K562 (cell line): ENCODE data around the gene LRRC47. TPM values are rescaled to one million over a fixed set of nuclear protein-coding genes. Genes with fewer than 3 reads are reported as not detected.

Source experiments
- ATAC-seq: fragments of 200-7000 bp; cut with Tn5 transposase; 3 replicates; pipeline ENCODE4 v1.9.1; 2020; ENCODE audit warnings: moderate library complexity
- BruUV-seq: library from RNA; stranded (reverse); fragments of 400-500 nt; replicated peaks from 2 replicates; lab custom pipeline; 2021; lab: Mats Ljungman, UMichigan
- CTCF ChIA-PET: fragments of 300-600 bp; formaldehyde crosslinking; extraction: SDS; loops from one replicate; lab custom pipeline; 2021; ENCODE audit warnings: low intra/inter-chr PET ratio; lab: Yijun Ruan, JAX
- POLR2A ChIA-PET: fragments of 300-600, 350-650 bp; sonication (Branson Sonifier 250); formaldehyde crosslinking; extraction: SDS; loops from one replicate; lab custom pipeline; 2021; ENCODE audit warnings: antibody characterized with exemption, inconsistent platforms; lab: Yijun Ruan, JAX
- DNase-seq, 4 experiments: peaks; one replicate each; pipeline versions ENCODE4 v3.0.0 to v3.0.0-alpha.2; 2011 to 2018; ENCODE audit warnings: low spot score in 3 of 4, mixed read lengths in 3 of 4; ENCODE audit errors: extremely low read depth in 1 of 4
- FAIRE-seq: peaks from 2 replicates; lab custom pipeline; 2011; peaks lifted over from hg19 to GRCh38; lab: Jason Lieb, UNC
- H2AFZ ChIP-seq: 2 replicates; pipeline ENCODE4 v1.6.0; 2011; ENCODE audit warnings: low read depth, low read length, control low read depth, inconsistent platforms
- H3K27ac ChIP-seq: fragments of 200-600 bp; 3 replicates; pipeline ENCODE4 v1.8.0; 2011; ENCODE audit warnings: low read depth, mild to moderate bottlenecking, control low read depth, inconsistent platforms, low read length, moderate library complexity, mixed read lengths; ENCODE audit errors: extremely low read depth
- H3K27me3 ChIP-seq, 2 experiments: fragments of 300-600 bp in 1 of 2; 2 replicates in 1 of 2; 3 replicates in 1 of 2; pipeline versions ENCODE4 v1.6.0 to v1.8.0; 2011; ENCODE audit warnings: inconsistent platforms in 2 of 2, low read length in 2 of 2, mild to moderate bottlenecking in 1 of 2, mixed read lengths in 1 of 2, moderate library complexity in 1 of 2; ENCODE audit not compliant: control insufficient read depth in 2 of 2, insufficient read depth in 2 of 2
- H3K36me3 ChIP-seq: fragments of 300-600 bp; 3 replicates; pipeline ENCODE4 v1.8.0; 2011; ENCODE audit warnings: mild to moderate bottlenecking, low read length, inconsistent platforms; ENCODE audit not compliant: control insufficient read depth, insufficient read depth
- H3K4me1 ChIP-seq, 2 experiments: fragments of 200-600 bp in 1 of 2; replicated peaks in 1 of 2; 2 replicates in 1 of 2; 3 replicates in 1 of 2; pipeline versions ENCODE4 v1.5.1 to v1.8.0; 2011; ENCODE audit warnings: inconsistent platforms in 2 of 2, low read length in 2 of 2, mild to moderate bottlenecking in 1 of 2, mixed read lengths in 1 of 2, moderate library complexity in 1 of 2; ENCODE audit not compliant: control insufficient read depth in 2 of 2, insufficient read depth in 2 of 2
- H3K4me2 ChIP-seq: 2 replicates; pipeline ENCODE4 v1.6.1; 2011; ENCODE audit warnings: low read length, control low read depth, inconsistent platforms, mixed read lengths; ENCODE audit not compliant: insufficient read depth
- H3K4me3 ChIP-seq: fragments of 200-600 bp; sonication (generic), shearing (Covaris generic); 2 replicates; pipeline ENCODE4 v1.5.1; 2016; ENCODE audit warnings: control low read depth, inconsistent platforms
- H3K79me2 ChIP-seq: fragments of 200-600 bp; 3 replicates; pipeline ENCODE4 v1.8.0; 2011; ENCODE audit warnings: low read length, inconsistent platforms; ENCODE audit not compliant: control insufficient read depth, insufficient read depth
- H3K9ac ChIP-seq, 2 experiments: 2 replicates each; pipeline versions ENCODE4 v1.6.0 to v1.6.1; 2011; ENCODE audit warnings: low read depth in 2 of 2, low read length in 2 of 2, control low read depth in 1 of 2, inconsistent platforms in 1 of 2, mild to moderate bottlenecking in 1 of 2, mixed read lengths in 1 of 2; ENCODE audit not compliant: insufficient read depth in 1 of 2
- H3K9me1 ChIP-seq: one replicate; pipeline ENCODE4 v1.6.0; 2011; ENCODE audit warnings: inconsistent platforms, mild to moderate bottlenecking, low read length, moderate library complexity; ENCODE audit not compliant: control insufficient read depth, insufficient read depth
- H3K9me3 ChIP-seq: replicated peaks from 2 replicates; pipeline ENCODE4 v1.5.1; 2011; ENCODE audit warnings: low read depth, low read length, inconsistent platforms; ENCODE audit not compliant: control insufficient read depth, insufficient read depth
- H4K20me1 ChIP-seq: replicated peaks from 2 replicates; pipeline ENCODE4 v1.6.1; 2011; ENCODE audit warnings: low read length, inconsistent platforms, mixed read lengths; ENCODE audit not compliant: control insufficient read depth, insufficient read depth
- CTBP1 ChIP-seq: fragments of 450-650 bp; IDR thresholded peaks from 2 replicates; pipeline ENCODE4 v1.6.1; 2016; ENCODE audit warnings: borderline replicate concordance
- ERF ChIP-seq: fragments of 450-650 bp; formaldehyde crosslinking; IDR thresholded peaks from 2 replicates; pipeline ENCODE4 v1.4.0; 2020; ENCODE audit warnings: mild to moderate bottlenecking, mixed read lengths
- ETV5 ChIP-seq: sonication (generic); formaldehyde crosslinking; IDR thresholded peaks from 2 replicates; pipeline ENCODE4 v1.4.0; 2020; ENCODE audit warnings: low read depth, mild to moderate bottlenecking, missing genetic modification reagents
- FUS ChIP-seq: fragments of 200-400 bp; formaldehyde crosslinking; optimal IDR thresholded peaks from 2 replicates; pipeline ENCODE3; 2017; ENCODE audit warnings: low read depth, low read length
- GABPB2 ChIP-seq: fragments of 250-450 bp; sonication (Bioruptor Pico); conservative IDR thresholded peaks from 2 replicates; pipeline ENCODE4 v1.5.1; 2021; ENCODE audit warnings: mild to moderate bottlenecking
- IFI16 ChIP-seq: fragments of 250-450 bp; sonication (Bioruptor Pico); IDR thresholded peaks from 2 replicates; pipeline ENCODE4 v2.1.2; 2022; ENCODE audit warnings: mild to moderate bottlenecking, inconsistent platforms
- MED1 ChIP-seq: sonication (generic); formaldehyde crosslinking; IDR thresholded peaks from 2 replicates; pipeline ENCODE4 v1.8.1; 2023; ENCODE audit warnings: missing genetic modification reagents, borderline replicate concordance
- ZNF12 ChIP-seq: sonication (generic); formaldehyde crosslinking; IDR thresholded peaks from 2 replicates; pipeline ENCODE4 v1.4.0; 2020; ENCODE audit warnings: mild to moderate bottlenecking, missing genetic modification reagents
- ZNF146 ChIP-seq: IDR thresholded peaks from one replicate; pipeline ENCODE4 v1.6.1; 2018; ENCODE audit warnings: missing compliant biosample characterization; ENCODE audit not compliant: unreplicated experiment
- ZNF174 ChIP-seq: fragments of 250-450 bp; sonication (Bioruptor Pico); IDR thresholded peaks from 2 replicates; pipeline ENCODE4 v1.4.0; 2020; ENCODE audit warnings: mild to moderate bottlenecking
- ZNF354B ChIP-seq: fragments of 250-450 bp; sonication (Bioruptor Pico); IDR thresholded peaks from 2 replicates; pipeline ENCODE4 v1.4.0; 2020
- ZNF589 ChIP-seq: fragments of 200-800 bp; sonication (Bioruptor generic); IDR thresholded peaks from 2 replicates; pipeline ENCODE4 v1.6.1; 2016; ENCODE audit warnings: low read depth, missing genetic modification characterization, missing compliant biosample characterization
- ZNF609 ChIP-seq: sonication (generic); formaldehyde crosslinking; IDR thresholded peaks from 2 replicates; pipeline ENCODE4 v1.8.1; 2023; ENCODE audit warnings: missing genetic modification reagents, mild to moderate bottlenecking, borderline replicate concordance
- WGBS: fragments of 100-300 bp; shearing (Covaris generic); methylation state at CpG from one replicate; pipeline ENCODE4 v1.1.6; 2016; ENCODE audit warnings: low coverage, mixed read lengths; ENCODE audit not compliant: insufficient coverage; ENCODE audit errors: missing lambda C conversion rate; 5-methylcytosine and 5-hydroxymethylcytosine counted together
- in situ Hi-C: fragments of 300-500 bp; cut with MboI; formaldehyde crosslinking; loops from 4 replicates; pipeline ENCODE4 v1.15.0; 2018; ENCODE audit warnings: inconsistent platforms, mixed read lengths
- intact Hi-C: fragments of 100-400 bp; cut with micrococcal nuclease; formaldehyde crosslinking; loops from 2 replicates; pipeline ENCODE4 v1.14.2; 2022
- polyA plus RNA-seq, 8 experiments: library from polyadenylated mRNA; depleted of rRNA in 4 of 8; stranded (reverse) in 5 of 8; unstranded in 3 of 8; fragments of >200 nt; fragmentation: Nextera tagmentation in 2 of 8; fragmentation: Illumina TruSeq in 1 of 8; extraction: Ambion mirVana in 2 of 8; extraction: Trizol in 1 of 8; gene quantifications; 2 replicates each; pipeline versions ENCODE4 v1.2.1 to v1.2.3, GENCODE V29; 2011 to 2014; ENCODE audit warnings: inconsistent platforms in 1 of 8, missing spikeins in 1 of 8
- total RNA-seq, 7 experiments: library from RNA; depleted of rRNA in 6 of 7; stranded (reverse); fragments of >200 nt in 6 of 7; fragmentation: Illumina TruSeq in 2 of 7; extraction: Trizol in 2 of 7; gene quantifications; 2 replicates each; pipeline versions ENCODE4 v1.2.1 to v1.2.3, GENCODE V29; 2011 to 2021; ENCODE audit warnings: low replicate concordance in 1 of 7

The LRRC47 gene
- total and polyA plus RNA-seq, 9 of the 15 experiments (the other 6 are each of a cell fraction or from before 2014, with no cell fraction given) = 4.6 to 68.0 (median 35.9) TPM

GRCh38 chr1:3740042-3740441 lies 56.3 kb downstream of the LRRC47 start (continued):
- TF ChIP-seq ZNF609 (CRISPR knock-in tag) = no peak
- TF ChIP-seq FUS = no peak
- no peak for TF ChIP-seq ZNF589 (CRISPR knock-in tag)
- TF ChIP-seq ZNF354B (CRISPR knock-in tag) = no peak
- TF ChIP-seq ZNF146 = no peak

GRCh38 chr1:3738943-3739342 lies 57.4 kb downstream of the LRRC47 start:
- BruUV-seq = TSS peak; percentile 33
- in situ Hi-C loops = no loop called here
- Histone ChIP-seq H3K79me2 (no peaks in the 10 kb centered on the region), H3K36me3 (peaks cover 82% of the 10 kb centered on the region; the same call in 2 of the 3 replicates), H3K4me1 (peaks cover 0 to 38% of the 10 kb centered on the region in 2 experiments; a peak in 2 of 5 replicates), H3K9me3 (no peaks in the 10 kb centered on the region), H3K9ac (no peak overlapping the region), H2AFZ (no peak overlapping the region), H4K20me1 (peaks cover 5% of the 10 kb centered on the region; the same call in 1 of the 2 replicates), H3K27me3 (no peaks in the 10 kb centered on the region), H3K9me1 (peaks cover 5% of the 10 kb centered on the region), H3K4me2 (no peak overlapping the region), H3K4me3 (no peak overlapping the region), H3K27ac (no peak overlapping the region)
- CTCF ChIA-PET = no interaction called here
- 88% methylated on average over 12 of the region's 12 CpGs for WGBS
- POLR2A ChIA-PET = interaction anchor here (0.6 kb wide), 1 partner anchor 52 kb away, joined by 3 read pairs; no protein-coding TSS in a partner anchor
- intact Hi-C loops = no loop called here
- ATAC-seq (no peak), FAIRE-seq (no peak), DNase-seq (no peak)
- no peak for TF ChIP-seq ETV5 (CRISPR knock-in tag)
- no peak for TF ChIP-seq GABPB2
- no peak for TF ChIP-seq MED1
- no peak for TF ChIP-seq ZNF12 (CRISPR knock-in tag)
- no peak for TF ChIP-seq ZNF174
- no peak for TF ChIP-seq CTBP1
- no peak for TF ChIP-seq ERF
- TF ChIP-seq IFI16 (CRISPR knock-in tag) = no peak
